LNCaP clone FGC (cell line): ENCODE data around the gene STK40.

Experiments
- DNase-seq: peaks from one replicate; pipeline ENCODE4 v3.0.0-alpha.2; 2011; ENCODE audit warnings: low read depth
- H3K4me3 ChIP-seq: 2 replicates; pipeline ENCODE4 v1.5.1; 2011; ENCODE audit warnings: mild to moderate bottlenecking, low read depth, low read length, control low read depth
- CTCF ChIP-seq: IDR thresholded peaks from 2 replicates; pipeline ENCODE4 v1.5.1; 2012; ENCODE audit warnings: mild to moderate bottlenecking; ENCODE audit not compliant: control insufficient read depth, insufficient read depth; ENCODE audit errors: extremely low read depth

The STK40 gene

GRCh38 chr1:36365381-36365780 is 20.3 kb downstream of the STK40 start:
- no peak for DNase-seq
- no peak for TF ChIP-seq CTCF
- no peak overlapping the region for H3K4me3 ChIP-seq

GRCh38 chr1:36359911-36360550 is 25.7 kb downstream of the STK40 start:
- no peak for DNase-seq
- H3K4me3 ChIP-seq, result no peak overlapping the region
- TF ChIP-seq CTCF, result no peak

GRCh38 chr1:36359383-36359782 is 26.3 kb downstream of the STK40 start:
- H3K4me3 ChIP-seq, result no peak overlapping the region
- no peak for TF ChIP-seq CTCF
- DNase-seq, result no peak

- no peak for TF ChIP-seq CTCF
- no peak for DNase-seq
- H3K4me3 ChIP-seq, result no peak overlapping the region
These were observed 27.1 kb downstream of the STK40 start for GRCh38 chr1:36358514-36359084.

GRCh38 chr1:36355811-36356210 is 29.9 kb downstream of the STK40 start:
- TF ChIP-seq CTCF, result no peak
- DNase-seq, result no peak
- no peak overlapping the region for H3K4me3 ChIP-seq

GRCh38 chr1:36354486-36354885 is 31.2 kb downstream of the STK40 start:
- DNase-seq, result no peak
- no peak for TF ChIP-seq CTCF
- no peak overlapping the region for H3K4me3 ChIP-seq
